Measurements from ENCODE around the gene ELOVL3.
"Not testable (repeated sequence)": the region's sequence is repeated elsewhere in the genome, so short reads cannot be mapped to it uniquely, and the experiment has no call there.

The ELOVL3 gene

DNA sequence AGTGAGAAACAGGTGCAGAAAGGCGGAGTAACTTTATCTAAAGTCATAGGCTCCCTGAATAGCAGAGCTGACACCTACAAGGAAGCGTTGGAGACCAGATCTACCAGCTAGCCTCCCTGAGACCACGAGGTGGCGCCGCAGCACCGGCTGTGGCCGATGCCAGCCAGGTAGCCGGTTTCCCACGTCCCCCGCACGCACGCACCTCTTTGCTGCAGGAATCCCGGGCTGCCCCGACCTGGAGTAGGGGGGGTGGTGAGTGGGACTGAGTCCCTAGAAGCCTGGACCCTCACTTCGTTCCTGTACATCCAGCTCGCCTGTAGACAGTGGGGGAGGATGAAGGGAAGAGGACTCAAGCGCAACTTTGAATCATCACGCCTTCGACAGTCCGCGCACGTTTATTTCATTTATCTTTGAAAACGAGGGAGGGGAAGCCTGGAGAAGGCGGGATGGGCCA, 3.7 kb downstream of the ELOVL3 start:
- peak; percentile 81 for DNase-seq

DNA sequence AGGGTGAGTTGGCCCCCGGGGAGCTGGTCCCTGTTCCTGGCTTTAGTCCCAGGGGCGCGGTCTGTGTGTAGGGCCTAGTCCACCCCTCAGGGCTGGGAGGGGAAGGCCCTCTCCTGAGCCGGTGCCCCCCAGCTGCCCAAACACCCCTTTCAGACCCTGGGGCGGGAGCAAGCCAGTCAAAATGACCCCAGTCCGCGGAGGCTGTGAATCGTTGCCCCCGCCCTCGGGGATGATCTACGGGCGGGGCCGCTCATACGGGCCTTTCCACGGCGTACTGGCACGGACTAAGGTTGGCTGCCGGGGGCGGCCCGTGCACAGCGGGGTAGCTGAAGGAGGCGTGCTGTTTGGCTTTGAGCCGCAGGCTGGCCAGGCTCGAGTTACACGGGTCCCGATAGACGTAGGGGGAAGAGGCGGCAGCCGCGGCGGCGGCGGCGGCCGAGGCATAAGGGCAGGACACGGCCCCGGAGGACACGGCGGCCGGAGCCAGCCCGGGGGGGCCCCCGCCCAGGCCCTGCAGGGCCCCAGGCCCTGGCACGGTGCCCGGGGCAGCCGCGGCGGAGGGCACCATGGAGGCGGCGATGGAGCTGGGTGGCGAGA, 4.3 kb downstream of the ELOVL3 start:
- DNase-seq: peak; percentile 20

DNA sequence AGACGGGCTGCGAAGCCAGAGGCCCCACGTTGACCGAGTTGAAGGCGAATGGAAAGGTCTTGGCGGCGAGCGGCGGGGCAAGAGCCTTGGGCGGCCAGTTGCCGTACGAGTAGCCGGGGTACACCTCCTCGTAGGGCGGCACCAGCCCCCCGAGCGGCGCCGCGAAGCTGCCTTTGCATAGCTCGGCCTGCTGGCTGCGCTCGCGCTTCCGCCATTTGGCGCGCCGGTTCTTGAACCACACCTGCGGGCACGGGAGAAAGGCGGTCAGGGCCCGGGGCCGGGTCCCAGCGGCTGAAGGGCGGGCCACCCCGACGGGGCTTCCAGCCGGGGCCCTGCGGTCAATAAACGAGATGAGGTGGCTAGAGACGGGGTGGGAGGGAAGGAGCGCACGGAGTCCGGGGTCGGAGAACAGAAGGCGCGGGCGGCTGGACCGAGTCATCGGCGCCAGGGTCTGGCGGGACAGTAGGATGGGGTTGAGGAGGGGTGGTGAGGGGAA, 4.8 kb downstream of the ELOVL3 start:
- DNase-seq: peak; percentile 28

DNA sequence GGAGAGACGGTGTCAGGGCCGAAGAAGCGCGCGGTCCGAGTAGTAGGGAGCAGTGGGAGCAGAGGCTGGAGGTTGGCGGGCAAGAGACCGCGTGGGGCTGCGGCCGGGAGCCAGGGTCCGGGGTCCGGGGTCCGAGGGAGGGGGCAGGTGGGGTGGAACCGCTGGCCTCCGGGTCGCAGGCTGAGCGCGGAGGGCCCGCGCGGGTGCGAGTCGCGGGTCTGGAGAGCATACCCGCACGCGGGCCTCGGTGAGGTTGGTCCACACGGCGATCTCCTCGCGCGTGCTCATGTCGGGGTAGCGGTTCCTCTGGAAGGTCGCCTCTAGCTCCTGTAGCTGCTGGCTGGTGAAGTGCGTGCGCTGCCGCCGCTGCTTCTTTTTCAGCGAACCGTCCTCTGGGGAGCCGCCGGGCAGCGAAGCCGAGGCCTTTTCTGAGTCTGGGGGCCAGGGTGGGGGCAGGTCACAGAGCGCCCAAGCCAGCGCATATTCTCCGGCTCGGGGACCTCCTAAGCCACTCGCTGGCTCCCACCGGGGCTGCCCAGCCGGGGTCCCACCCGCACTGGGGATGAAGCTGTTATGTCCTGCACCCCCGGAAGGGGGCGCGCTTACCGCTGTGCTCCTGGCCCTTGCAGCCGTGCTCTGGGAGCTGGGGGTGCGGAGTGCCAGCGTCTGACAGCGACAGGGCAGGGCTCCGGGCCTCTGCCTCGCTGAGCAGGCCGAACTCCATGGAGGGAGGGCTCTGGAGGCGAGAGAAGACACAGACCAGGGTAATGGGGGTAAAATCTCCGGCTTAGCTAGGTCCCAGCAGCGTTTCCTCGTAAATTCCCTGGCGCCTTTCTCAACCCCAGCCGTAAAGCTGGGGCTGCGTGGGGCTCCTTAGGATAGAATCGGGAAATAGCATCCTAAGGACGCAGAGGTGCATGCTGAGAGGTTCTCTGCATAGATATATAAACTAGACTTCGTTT, 5.5 kb downstream of the ELOVL3 start:
- DNase-seq: peak; percentile 53

DNA sequence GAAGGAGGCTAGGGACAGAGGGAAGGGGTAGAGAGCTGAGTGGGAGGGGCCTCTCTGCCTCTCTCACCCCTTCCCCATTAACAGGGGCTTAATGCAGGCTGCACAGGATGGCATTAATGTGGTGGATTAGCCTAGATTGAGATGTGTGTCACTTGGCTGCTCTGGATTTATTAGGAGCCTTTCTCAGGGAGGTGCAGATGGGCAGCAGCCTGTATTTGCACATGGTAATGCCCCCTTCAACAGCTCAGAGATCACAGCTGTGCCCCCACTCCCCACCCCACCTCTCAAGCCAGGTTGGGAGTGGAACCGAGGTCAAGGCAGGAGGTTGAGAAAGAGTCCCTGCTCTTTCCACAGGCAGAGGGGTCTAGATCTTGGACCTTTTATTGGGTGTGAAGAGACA, 7.9 kb downstream of the ELOVL3 start:
- no peak for DNase-seq

DNA sequence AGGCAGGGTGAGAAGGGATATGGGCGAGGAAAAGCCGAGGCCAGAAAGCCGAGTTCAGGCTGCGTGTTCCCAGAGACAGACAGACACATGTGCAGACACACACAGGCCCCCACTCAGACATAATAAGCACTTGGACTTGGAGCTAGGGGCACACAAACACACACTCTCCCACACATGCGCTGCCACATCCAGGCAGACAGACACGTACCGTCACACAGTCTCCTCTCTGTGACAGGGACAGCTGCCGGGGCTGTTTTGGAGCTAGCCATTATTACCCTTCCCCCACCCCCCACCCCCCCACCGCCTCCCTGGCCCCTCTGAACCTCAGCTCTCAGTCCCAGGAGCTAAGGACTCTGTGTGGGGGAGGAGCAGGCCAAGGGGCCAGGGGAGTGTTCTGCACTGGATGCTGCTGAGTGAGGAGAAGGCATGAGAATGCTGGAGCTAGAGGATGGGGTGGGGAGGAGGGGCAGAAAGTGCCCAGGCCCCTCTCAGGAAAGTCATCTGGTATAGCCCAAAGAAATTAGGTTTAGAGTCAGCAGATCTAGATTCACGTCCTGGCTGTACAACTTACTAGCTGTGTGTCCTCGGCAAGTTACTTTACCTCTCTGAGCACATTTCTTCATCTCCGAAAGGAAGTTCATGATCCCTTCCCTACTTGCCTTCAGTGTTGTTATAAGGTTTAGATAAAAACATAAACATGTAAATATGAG, 8.9 kb downstream of the ELOVL3 start:
- no peak for DNase-seq

DNA sequence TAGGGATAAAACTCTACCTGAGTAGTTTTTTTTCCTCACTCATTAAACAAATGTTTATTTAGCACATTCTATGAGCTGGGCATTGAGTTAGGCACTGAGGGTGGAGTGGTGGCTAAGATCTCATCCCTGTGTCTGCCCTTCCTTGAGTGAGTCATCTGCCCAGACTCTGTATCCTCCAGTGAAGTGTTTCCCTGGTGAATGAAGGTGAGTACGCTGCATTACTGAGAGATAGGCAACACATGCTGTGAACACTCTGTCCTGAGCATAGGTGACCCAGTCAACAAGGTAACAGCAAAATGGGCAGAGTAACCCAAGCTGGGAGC, 9.5 kb downstream of the ELOVL3 start:
- DNase-seq: no peak

DNA sequence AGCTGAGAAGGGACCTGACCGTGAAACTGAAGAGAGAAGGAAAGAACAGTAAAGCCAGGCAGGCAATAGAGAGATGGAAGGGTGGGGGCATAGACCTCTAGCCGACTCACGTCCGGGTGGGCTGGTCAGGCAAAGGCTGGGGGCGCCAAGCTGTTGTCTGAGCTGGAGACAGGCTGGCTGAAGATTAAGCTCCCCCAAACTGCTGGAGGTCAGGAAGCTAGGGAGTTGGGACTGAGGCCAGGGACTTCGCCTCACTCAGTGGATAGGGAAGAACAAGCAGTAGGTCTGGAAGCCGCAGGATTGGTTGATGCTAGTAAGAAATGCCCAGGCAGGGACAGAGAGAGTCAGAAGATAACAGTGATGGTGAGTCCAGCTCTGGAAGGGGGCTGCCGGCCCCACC, 9.9 kb downstream of the ELOVL3 start:
- no peak for DNase-seq

DNA sequence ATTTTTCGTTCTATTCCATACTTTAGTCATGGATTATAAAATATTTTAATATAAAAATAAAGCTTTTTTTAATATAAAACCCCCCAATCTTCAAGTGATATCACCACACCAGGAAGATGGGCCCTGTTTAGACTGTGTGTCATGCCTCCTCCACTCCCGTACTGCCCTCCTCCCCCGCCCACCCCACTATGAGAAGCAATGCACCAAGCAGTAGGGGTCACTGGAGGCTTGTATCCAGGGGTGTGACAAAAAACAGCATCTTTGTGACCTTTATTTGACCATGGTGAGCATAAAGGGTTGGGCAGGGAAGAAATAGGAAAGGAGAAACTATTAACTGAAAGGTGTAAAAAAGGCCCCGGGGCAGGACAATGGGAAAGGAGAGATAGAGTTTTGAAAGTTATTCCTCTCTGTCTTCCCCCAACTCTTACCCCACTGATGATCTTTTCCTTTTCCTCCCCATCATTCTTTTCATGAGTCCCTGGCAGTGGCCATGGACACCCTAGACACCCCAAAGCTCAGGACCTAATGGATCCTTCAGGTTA, 11.7 kb downstream of the ELOVL3 start:
- no peak for DNase-seq

DNA sequence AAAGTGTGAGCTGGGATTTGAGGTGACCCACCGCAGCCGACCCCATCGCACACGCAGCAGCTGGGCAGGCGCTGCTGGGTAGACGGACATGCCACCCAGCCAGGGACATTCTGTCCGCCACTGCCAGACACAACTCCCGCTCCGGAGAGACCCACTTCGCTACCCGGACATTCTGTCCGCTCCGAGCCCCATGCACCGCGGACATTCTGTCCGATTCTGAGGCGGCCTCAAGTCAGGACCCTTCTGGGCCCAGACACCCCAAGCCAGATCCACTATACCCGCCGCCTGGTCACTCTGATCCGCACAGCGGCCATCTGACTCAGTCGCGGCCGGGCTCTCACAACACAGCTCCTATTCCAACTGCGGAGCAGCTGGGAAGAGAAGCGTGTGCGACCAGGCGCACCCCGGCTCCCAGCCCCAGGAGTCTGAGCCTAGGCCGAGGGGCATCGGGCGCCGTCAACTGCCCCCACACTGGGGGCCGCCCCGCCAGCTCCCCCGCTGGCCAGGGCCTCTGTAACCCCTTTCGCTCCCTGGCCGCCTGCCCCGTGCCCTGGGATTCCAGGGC, 14.4 kb downstream of the ELOVL3 start:
- DNase-seq: no peak

DNA sequence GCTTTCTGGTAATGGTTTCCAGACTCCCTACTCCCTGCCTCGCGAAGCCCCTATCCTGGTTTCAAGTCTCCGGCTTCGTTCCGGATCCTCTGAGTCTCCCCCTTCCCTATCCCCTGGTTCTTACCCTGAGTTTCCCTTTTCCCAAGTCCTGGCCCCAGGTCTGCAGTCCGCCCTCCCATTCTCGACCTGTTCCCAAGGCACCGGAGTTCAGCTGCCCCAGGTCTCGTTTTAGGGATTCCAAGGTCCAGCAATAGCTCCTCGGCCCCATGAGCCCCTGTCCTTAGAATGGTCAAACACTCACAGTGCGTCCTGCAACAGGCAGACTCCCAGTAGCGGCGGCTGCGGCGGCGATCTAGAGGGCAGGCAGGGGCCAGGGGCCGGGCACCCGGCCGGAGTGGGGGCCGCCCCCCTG, 14.9 kb downstream of the ELOVL3 start:
- DNase-seq: no peak

DNA sequence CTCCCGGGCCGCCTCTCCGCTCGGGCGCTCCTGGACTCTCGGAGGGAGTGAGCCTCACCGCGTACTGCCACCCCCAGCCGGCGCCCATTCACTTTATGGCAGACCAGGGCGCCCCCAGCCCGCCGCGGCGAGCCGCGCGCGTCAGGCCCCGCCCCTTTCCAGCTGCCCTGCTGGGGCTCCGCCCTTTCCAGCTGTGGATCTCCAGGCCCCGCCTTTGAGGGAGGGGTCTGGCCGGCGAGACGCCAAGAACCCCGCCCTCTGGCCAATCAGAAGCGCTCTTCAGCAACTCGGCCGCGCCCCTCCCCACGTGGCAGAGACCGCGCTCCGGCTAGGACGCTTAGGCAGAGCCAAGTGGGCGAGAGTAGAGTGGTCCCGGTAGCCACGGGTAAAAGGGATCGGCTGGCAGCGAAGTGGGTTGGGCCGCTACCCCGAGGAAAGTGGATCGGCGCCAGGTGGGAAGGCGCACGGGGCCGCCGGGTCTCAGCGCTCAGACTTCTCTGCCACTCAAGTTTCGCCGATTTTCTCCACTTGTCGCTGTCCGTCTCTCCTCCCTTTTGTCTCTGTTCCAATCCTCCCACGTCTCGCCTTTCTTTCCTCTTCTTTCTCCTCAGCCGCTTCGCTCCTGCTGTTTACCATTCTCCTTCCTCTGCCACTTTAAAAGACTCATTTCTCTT, 15.5 kb downstream of the ELOVL3 start, which contains the start of gene PITX3:
PITX3 (minus strand) TSS at position 69 of the 674 bp plus-strand sequence. CDS start 9,432 bp downstream, outside the sequence.
- DNase-seq: peak; percentile 90

DNA sequence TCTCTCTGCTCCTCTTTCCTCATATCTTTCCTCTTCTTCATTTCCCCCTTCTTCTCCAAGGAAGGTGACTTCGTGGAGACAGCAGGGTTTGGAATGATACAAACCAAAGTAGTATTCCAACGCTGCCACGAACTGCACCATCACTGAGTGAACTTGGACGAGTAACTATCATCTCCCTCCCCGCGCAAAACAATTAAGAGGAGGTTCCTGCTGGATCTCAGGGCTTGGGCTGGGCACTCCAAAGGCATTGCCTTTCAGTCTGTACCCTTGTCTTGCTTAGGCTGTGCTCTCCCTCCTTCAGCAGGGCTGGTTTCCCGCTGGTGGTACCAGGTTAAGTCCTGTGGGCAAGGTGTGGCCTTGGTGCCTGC, 16.0 kb downstream of the ELOVL3 start:
- no peak for DNase-seq

DNA sequence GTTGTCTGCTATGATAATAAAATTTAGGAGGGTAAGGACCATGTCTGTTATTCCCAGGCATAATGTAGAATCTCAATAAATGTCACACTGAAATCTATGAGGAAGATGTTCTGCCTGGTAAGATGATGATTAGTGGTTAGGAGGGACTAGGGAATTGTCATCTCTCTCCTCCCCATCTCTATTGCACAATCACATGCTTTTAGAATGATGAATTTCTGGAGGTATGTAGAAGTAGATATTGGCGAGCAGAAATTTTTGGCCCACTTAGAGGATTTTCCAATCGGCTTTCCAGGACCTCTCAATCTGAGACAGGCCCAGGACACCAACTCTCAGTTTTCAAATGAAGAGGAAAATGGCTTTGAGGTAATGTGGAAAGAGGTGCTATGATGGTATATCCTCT, 17.2 kb downstream of the ELOVL3 start:
- DNase-seq: no peak

DNA sequence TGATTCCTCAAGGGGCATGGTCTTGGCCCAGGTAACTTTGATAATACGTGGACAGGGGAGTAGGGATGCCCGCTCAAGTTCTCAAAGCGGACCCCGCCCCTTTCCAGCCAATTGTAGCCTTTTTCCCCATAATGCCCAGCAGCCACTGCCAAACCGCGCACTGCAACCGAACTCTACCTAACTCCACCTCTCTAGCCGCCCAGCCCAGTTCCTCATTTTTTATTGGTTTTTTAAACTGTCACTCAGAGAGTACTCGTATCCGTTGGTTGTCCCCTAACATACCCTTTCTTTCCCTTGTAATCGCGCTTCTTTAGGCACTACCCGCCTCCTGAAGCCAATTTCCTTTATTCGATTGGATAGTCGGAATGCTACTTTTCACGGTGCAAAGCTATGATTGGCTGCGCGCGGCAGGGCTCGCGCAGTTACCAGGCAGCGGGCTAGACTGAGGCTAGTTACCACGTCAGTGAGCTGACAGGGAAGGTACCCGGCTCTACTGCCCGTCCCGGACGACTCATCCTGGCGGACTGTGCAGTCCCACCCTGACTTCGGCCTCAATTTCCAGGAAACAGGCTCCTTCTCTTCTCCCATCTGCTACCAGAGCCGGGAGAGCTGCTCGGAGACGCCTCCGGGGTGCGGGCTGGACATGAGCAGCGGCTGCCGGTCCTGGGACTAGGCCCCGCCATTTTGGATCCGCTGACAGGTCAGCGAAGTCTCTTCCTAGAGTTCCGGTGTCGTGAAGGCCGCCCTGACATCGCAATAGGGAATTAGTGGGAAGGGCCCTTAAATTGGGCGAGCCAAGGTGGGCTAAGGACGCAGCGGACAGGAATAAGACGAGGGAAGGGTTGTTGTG, 19.2 kb downstream of the ELOVL3 start, which contains the start of gene GBF1:
GBF1 (plus strand) TSS at position 451 of the 850 bp plus-strand sequence. CDS start 13,407 bp downstream, outside the sequence.
- peak; percentile 88 for DNase-seq

DNA sequence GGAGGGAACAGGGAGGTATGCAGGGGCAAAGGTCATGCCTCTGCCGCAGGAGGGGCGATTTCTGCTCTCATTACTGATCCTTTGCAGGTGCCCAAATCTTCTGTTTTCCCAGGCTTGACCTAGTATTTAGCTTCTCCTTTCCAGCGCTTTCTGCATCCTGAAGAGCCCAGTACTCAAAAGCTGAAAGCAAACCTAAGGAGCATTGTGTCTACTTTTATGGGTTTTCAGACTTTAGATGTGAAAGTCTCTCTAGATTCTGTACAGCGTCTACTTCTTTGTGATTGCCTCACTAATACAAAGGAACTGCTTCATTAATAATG, 19.8 kb downstream of the ELOVL3 start:
- DNase-seq: no peak

DNA sequence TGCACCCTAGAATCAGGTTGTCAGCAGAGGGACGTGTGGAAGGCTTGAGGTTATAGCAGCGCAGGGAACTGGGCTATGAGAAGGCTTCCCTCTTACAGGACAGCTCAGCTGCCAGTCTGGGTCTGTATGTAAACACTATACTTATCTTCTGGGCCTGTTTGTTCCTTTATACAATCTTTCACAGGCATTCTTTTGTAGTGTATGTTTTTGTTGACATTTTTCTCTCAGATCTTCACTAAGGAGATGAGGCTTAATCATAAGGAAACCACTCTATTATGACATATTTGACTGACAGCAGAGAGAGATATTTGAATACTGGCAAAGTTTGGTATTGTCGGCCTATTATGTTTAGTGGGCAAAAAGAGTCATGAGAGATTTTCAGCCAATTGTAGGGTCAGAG, 20.2 kb downstream of the ELOVL3 start:
- no peak for DNase-seq

DNA sequence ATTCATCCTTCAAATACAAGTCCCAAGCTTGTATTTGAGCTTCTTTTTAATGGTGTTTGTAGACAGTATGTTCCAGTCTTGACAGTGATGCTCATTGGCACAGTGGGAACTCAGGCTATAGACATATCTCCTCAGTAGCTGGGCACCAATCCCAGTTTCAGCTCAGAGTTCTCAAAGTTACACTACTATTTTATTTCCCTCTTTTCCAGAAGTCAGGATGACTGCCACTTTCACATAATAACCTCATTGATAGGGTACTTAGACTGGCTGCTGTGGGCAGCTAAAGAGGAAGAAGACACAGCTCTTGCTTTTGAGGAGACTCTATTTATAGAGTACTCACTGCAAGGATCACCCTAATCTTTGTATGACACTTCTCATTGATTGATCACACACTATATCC, 21.6 kb downstream of the ELOVL3 start:
- DNase-seq: no peak

DNA sequence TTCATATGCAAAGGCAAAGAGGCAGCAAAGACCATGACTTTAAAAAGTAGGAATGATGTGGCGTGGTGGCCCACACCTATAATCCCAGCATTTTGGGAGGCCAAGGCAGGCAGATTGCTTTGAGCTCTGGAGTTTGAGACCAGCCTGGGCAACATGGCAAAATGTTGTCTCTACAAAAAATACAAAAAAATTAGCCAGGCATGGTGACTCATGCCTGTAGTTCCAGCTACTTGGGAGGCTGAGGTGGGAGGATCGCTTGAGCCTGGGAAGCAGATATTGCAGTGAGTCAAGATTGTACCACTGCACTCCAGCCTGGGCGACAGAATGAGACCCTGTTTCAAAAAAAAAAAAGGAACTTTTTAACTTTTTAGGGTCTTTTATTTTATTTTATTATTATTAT, 26.4 kb downstream of the ELOVL3 start:
- DNase-seq: not testable (repeated sequence)

DNA sequence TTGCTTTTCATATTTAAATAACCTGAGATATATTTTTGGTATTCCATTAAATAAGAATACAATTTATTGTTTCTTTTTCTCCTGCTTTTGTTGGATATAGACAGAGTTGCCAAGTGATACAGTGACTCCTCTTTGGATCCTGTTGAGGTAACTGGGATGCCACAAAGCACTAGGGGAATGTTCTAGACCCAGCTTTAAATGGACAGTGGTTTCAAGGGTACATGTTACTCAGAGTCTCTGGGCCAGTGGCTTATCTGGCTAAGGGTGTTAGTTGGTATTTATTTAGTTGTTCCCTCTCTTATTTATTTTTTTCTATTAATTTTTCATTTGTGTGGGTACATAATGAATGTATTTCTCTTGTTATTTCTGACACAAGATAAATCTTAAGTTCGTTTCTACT, 28.3 kb downstream of the ELOVL3 start:
- no peak for DNase-seq

DNA sequence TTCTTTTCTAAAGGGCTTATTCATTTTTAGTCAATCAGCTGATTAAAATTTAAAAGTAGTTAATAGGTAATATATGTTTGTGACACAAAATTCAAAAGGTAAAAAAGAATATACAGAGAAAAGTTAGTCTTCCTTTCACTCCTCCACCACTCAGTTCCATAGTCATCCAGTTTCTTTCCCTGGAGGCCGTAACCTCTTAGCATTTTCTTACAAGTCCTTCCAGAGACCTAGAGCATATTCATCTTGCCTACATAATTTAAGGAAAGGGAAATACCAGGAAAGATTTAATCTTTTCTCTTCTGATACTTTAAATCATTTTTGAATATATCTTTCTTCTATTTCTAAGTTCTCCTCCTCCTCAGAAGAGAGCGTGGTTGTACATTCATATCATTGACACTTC, 29.3 kb downstream of the ELOVL3 start:
- no peak for DNase-seq

Data from stimulated activated naive CD4-positive, alpha-beta T cell treated with Interleukin-2 at 50 U/mL for 16 hours (primary cell).